ENCODE data around the gene AFDN. TPM values are rescaled to one million over a fixed set of nuclear protein-coding genes. Genes with fewer than 3 reads are reported as not detected.
A peak's percentile ranks its signal among the peaks of the same experiment; 100 is the strongest.

AFDN gene
- total and polyA plus RNA-seq, 3 donors from 2014 or later, result 87.6 to 333 (median 291) TPM

DNA sequence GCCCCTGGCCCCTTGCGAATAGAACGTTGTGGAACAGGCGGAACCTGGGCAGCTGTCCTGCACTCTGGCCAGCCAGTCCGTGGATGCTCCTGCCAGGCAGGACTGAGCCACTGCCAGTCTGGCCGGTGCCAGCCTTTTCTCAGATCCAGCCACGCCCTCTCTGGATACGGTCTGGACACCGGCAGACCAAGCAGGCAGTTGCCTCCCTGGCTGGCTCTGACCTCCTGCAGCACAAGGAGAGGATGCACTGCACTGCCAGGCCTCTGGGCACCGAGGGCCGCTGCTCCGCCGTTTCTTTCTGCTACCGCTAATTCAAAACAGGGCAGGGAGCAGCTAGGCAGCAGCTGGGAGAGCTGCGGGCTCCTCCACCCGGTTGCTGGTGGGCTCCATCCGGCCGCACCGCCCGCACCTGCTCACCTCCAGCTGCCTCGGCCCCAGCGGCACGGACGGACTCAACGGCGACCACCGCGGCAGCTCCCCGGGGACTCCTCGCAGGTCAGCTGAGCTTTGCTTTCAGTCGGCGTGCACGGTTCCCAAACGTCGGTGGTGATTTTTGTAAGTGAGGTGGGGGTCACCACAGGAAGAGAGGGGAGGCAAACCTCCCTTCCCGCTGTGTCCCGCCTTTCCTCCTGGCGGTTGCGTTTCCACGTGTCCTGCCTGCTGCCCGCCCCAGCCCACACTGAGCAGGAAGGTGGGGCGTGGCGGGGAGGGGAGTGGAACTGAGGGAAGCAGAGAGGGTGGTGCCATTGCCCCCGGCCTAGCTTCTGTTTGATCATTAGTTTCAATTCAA, 30.3 kb upstream of the AFDN start:
- DNase-seq, result peak; percentile 55
- Histone ChIP-seq H3K4me1 (peaks cover 4% of the 10 kb centered on the region), H3K27ac (no peak overlapping the region), H3K36me3 (ENCODE audit: low read depth, missing control alignments) (no peaks in the 10 kb centered on the region), H3K27me3 (no peaks in the 10 kb centered on the region), H3K9me3 (no peaks in the 10 kb centered on the region), H3K4me3 (peak overlapping the region; percentile 6 to 46)
- no peak for TF ChIP-seq POLR2A (IDR thresholded peaks at IDR 0.05)
- TF ChIP-seq, protein P1, sequence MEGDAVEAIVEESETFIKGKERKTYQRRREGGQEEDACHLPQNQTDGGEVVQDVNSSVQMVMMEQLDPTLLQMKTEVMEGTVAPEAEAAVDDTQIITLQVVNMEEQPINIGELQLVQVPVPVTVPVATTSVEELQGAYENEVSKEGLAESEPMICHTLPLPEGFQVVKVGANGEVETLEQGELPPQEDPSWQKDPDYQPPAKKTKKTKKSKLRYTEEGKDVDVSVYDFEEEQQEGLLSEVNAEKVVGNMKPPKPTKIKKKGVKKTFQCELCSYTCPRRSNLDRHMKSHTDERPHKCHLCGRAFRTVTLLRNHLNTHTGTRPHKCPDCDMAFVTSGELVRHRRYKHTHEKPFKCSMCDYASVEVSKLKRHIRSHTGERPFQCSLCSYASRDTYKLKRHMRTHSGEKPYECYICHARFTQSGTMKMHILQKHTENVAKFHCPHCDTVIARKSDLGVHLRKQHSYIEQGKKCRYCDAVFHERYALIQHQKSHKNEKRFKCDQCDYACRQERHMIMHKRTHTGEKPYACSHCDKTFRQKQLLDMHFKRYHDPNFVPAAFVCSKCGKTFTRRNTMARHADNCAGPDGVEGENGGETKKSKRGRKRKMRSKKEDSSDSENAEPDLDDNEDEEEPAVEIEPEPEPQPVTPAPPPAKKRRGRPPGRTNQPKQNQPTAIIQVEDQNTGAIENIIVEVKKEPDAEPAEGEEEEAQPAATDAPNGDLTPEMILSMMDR (IDR thresholded peaks at IDR 0.05), result no peak
- intact Hi-C loops (cut with DNase I; ENCODE audit: low total_unique reads), result no loop called here
- 25 to 28% methylated on average over 13 to 43 of the region's 43 CpGs for WGBS, 2 donors

DNA sequence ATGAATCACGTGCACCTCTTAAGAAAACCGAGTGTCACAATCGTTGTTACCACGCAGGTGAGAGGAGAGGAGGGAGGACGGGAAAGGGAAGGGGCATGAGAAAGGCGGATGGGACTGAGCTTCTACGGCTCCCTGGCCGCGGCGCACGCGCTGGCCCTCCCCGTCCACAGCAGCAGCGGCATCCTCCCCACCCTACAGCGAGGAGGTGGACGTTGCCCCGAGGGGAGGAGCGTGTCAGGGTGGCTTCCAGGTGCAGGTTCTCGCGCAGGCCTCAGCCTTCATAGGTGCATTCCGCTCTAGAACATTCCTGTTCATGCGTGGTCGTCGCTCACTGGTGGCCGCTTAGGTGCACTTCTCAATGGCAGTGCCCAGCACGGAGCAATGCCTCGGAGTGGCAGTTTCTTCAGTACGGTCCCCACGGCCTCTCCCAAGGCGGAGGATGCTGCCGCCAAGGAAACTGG, 29.7 kb upstream of the AFDN start:
- DNase-seq, result peak; percentile 14
- Histone ChIP-seq H3K4me1 (peaks cover 4% of the 10 kb centered on the region), H3K9me3 (no peaks in the 10 kb centered on the region), H3K4me3 (peak overlapping the region; percentile 4 to 46), H3K27me3 (no peaks in the 10 kb centered on the region), H3K36me3 (ENCODE audit: low read depth, missing control alignments) (no peaks in the 10 kb centered on the region), H3K27ac (no peak overlapping the region)
- intact Hi-C loops (cut with DNase I; ENCODE audit: low total_unique reads), result no loop called here
- TF ChIP-seq POLR2A (IDR thresholded peaks at IDR 0.05), result no peak
- TF ChIP-seq, protein P1 (IDR thresholded peaks at IDR 0.05), result no peak
- WGBS, 2 donors, result 46 to 69% methylated on average over 21 to 31 of the region's 31 CpGs

DNA sequence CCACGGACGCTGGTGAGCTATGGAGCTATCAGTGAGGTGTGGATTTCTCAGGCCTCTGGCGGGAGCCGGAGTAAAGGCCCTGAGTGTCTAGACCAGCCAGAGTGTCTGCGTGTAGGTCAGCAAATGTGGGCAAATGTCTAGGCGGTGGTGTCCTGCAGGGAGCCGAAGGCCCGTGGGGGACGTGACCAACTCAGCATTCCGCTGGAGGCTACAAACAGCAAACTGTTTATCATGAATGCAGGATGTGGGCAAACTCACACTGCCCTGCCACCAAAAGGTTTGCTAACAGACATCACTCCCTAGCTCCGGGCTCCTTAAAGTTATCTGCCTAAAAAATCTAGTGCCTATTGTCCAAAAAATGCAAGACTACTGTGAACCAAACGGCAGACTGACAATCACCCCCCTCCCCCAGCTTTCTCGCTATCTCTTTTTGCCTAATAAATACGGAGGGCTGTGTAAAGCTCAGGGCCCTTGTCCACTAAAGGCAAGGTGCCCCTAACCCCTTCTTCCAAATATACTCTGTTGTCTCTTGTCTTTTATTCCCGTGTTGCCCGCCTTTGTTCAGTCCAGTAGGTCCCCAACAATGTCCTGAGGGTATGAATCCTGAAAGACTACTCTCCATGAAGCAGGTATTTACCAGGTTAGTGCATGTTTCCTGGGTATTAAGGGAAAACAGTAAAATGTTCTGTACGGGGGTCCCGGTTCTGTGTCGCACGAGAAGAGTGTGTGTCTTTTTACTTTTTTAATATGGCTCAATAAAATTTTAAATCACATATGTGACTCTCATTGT, 29.0 kb upstream of the AFDN start:
- WGBS, 2 donors, result 77 to 79% methylated on average over 20 of the region's 20 CpGs
- TF ChIP-seq, protein P1 (IDR thresholded peaks at IDR 0.05), result no peak
- TF ChIP-seq POLR2A (IDR thresholded peaks at IDR 0.05), result no peak
- Histone ChIP-seq H3K4me1 (peaks cover 4% of the 10 kb centered on the region), H3K27ac (no peak overlapping the region), H3K27me3 (no peaks in the 10 kb centered on the region), H3K9me3 (no peaks in the 10 kb centered on the region), H3K36me3 (ENCODE audit: low read depth, missing control alignments) (no peaks in the 10 kb centered on the region), H3K4me3 (peak overlapping the region; percentile 4 to 46)
- DNase-seq, result peak; percentile 13
- intact Hi-C loops (cut with DNase I; ENCODE audit: low total_unique reads), result no loop called here

DNA sequence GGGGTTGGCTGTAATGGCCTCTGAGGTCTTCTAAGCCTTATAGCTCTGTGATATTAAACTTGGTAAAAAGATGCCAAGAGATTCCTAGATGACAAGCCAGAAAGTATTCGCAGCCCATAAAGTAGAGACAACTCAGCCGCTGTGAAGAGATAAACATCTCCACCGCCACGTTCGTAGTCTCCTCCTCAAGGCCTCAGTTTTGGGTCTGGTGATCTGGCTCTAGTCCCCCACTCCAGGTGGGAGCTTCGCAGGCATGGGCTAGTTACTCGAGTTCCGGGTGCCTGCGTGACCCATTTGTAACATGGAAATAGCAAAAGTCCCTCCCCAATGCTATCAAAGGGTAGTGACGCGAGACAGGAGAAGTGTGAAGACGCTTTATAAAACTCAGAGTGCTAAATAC, 28.3 kb upstream of the AFDN start:
- Histone ChIP-seq H3K9me3 (no peaks in the 10 kb centered on the region), H3K4me1 (peaks cover 4% of the 10 kb centered on the region), H3K27ac (no peak overlapping the region), H3K27me3 (no peaks in the 10 kb centered on the region), H3K36me3 (ENCODE audit: low read depth, missing control alignments) (no peaks in the 10 kb centered on the region), H3K4me3 (no peak overlapping the region)
- TF ChIP-seq, protein P1 (IDR thresholded peaks at IDR 0.05), result no peak
- no peak for TF ChIP-seq POLR2A (IDR thresholded peaks at IDR 0.05)
- 74 to 83% methylated on average over 12 of the region's 12 CpGs for WGBS, 2 donors
- DNase-seq, result peak; percentile 8
- intact Hi-C loops (cut with DNase I; ENCODE audit: low total_unique reads), result no loop called here
